GM21717 (cell line): ENCODE measurements around the gene NRG3.
"Not testable (repeated sequence)": the region's sequence is repeated elsewhere in the genome, so short reads cannot be mapped to it uniquely, and the experiment has no call there.

Experiments
- ATAC-seq: cut with Tn5 transposase; IDR thresholded peaks from one replicate; pipeline ENCODE4 v1.9.1; 2021; ENCODE audit warnings: mild to moderate bottlenecking, moderate library complexity; ENCODE audit not compliant: unreplicated experiment

NRG3 gene

GRCh38 chr10:82943142-82943541 is 1068.1 kb downstream of the NRG3 start:
- no peak for ATAC-seq

DNA sequence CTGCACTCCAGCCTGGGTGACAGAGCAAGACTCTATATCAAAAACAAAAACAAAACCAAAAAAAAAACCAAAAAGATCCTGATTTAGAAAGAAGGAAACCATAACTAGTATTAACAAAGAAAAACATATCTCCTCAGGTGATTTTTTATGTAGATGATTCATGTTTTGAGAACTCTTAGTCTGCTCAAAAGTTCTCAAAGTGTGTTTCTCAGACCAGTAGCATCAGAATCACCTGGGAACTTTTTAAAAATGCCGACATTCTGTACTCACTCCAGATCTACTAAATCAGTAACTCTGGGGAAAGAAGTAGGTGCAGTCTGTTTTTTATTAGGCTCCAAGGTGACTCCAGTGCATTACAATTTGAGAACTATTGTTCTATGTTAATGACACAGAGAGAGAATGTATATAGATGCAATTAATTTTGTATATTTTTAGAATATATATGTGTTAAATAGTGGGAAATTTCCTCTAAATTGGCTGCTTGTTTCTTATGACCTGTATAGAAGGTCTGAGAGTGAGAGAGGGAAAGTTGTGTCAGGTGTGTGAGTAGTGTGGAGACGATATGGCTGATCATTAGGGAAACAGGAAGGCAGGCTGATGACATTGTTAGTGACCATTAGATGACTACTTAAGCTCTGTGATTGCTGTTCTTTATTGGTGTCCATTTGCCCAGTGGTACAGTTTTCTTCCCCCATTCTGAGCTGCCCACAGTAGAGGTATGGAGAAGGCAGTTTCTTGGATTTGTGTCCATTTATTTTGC is 1075.0 kb downstream of the NRG3 start:
- no peak for ATAC-seq

- ATAC-seq = no peak
Observed at GRCh38 chr10:82953331-82953730, 1078.3 kb downstream of the NRG3 start.

GRCh38 chr10:82953909-82954308 is 1078.9 kb downstream of the NRG3 start:
- ATAC-seq = no peak

DNA sequence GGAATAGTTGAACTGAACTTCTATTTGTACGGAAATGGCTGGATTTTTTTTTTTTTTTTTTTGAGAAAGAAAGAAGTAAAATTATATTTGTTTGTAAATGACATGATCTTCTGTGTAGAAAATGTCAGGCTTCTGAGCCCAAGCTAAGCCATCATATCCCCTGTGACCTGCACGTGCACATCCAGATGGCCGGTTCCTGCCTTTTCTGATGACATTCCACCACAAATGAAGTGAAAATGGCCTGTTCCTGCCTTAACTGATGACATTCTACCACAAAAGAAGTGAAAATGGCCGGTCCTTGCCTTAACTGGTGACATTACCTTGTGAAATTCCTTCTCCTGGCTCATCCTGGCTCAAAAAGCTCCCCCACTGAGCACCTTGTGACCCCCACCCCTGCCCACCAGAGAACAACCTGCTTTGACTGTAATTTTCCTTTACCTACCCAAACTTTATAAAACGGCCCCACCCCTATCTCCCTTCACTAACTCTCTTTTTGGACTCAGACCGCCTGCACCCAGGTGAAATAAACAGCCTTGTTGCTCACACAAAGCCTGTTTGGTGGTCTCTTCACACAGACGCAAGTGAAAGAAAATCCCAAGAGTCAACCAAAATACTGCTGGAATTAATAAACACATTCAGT is 1085.5 kb downstream of the NRG3 start:
- not testable (repeated sequence) for ATAC-seq

GRCh38 chr10:82961864-82962263 is 1086.9 kb downstream of the NRG3 start:
- no peak for ATAC-seq

DNA sequence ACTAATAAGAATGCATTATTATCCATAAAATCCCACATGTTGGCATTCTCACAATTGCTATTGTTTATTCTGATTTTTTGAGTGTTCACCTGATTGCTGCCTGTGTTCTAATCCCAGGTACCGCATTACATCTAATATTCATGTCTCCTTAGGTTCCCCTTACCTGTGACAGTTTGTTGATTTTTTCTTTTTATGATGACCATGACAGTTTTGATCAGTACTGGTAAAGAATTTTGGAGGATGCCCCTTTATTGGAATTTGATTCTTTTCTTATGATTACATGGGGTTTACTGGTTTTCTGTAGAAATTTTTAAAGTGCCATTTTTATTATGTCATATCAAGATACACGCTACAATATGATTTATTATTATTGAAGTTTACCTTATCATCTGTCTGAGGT is 1091.1 kb downstream of the NRG3 start:
- ATAC-seq = no peak

- no peak for ATAC-seq
Observed at GRCh38 chr10:82968533-82968932, 1093.5 kb downstream of the NRG3 start.

DNA sequence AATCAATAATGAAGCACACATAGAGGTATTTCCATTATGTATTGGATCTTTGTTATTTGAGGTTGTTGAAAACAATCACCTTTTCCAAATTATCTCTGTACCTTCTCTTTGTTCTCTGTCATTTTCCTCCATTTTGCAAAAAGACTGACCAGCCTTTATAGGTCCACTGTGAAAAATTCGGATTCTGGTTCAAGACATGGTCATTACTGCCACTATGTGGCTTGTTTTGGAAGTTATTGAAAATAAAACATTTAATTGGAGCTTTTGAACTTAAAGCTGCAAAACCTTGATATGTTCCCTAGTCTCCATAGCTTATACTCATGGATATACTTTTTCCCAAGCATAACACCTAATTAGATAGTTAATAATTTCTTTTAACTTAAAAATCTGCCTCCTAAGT is 1094.4 kb downstream of the NRG3 start:
- ATAC-seq = no peak

DNA sequence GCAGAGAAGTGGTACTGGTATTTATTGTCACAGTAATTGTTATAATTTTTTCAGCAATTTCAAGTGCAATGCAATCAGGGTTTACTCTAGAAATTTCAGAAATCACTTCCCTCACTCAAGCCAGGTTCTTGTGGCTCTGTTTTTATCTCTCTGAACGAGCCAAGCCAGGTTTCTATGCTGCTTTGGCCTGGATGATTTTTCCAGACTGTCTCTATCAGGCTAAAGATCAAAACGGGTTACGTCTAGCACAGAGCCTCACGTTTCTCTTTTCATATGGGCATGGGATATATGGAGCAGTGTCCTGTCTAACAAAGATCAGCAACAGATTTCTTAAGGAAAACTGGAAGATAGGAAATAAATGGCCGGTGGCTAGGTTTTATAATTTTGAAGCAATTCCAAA is 1105.3 kb downstream of the NRG3 start:
- ATAC-seq = no peak

DNA sequence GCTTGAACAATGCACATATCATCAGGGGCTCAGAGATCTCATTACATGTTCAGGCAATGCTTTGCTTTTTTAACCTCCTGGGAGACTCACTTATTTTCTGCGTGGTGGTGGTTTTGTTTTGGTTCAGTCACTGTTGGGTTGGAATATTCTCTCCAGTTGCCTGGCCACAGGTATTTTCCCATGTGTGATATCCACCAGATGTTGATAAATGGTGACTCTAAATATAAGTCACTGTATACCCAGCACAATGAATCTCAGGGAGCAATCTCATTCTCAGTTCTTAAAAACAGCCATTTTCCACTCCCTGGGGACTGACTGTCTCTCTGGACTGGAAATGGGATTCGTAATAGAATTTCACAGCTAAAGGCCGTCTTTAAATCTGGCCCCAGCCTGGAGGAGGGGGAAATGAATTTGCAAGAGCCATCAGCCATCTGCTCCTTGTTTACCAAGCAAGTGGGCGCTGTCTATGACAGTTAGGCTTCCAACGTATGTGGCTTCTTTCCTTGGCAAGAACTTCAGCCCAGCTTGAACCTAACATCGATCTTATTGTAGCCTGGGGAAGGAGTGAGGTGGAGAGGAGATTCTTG is 1106.2 kb downstream of the NRG3 start:
- no peak for ATAC-seq

DNA sequence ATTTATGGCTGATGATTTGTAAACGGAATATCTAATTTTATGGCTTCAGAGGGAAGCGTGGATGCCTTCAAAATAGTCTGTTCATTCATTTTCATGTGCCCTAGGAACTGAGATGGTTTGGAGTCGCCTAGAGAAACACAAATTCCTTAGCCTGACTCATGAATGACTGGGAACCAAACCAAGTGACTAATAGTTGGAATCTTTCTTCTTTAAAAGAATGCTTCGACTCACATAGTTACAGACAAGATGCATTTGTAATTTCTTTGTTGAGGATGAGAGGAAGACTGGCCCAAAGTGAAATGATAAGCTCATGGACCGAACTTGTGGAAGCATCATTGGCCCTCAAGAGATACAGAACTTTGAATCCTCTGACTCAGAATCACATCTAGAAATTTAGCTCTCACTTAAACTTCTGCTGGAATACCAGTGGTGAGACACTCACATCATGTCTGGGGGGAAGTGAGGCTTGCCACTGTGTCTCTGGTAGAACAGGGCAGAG is 1107.2 kb downstream of the NRG3 start:
- ATAC-seq = no peak

GRCh38 chr10:82986216-82986615 is 1111.2 kb downstream of the NRG3 start:
- no peak for ATAC-seq

DNA sequence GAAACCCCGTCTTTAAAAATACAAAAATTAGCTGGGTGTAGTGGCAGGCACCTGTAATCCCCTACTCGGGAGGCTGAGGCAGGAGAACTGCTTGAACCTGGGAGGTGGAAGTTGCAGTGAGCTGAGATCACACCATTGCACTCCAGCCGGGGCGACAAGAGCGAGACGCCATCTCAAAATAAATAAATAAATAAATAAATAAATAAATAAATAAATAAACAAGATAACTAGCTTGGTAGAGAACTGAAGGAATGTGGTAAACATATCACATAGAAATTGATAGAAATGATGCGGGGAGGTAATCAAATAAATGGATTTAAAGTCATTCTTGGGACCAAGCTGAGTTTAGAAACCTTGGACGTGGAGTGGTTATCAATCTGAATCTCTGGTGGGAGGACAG is 1131.5 kb downstream of the NRG3 start:
- not testable (repeated sequence) for ATAC-seq

DNA sequence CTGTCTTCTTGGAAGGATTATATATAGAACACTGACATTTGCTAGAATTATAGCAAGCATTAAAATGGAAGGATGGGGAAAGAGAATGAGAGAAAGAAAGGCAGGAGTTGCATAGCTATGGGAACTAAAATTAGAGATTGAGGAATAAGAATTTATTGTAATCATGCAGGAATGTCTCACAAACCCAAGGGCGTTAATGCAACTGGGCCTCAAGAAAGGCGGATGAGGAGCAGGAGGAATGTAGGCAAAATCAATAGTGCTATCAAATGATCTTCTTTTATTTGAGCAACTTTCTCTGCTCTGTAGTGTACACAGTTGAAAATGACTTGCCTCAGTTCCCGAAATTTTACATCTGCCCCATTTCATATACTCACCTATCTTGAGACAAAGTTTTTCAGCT is 1132.5 kb downstream of the NRG3 start:
- ATAC-seq = no peak

DNA sequence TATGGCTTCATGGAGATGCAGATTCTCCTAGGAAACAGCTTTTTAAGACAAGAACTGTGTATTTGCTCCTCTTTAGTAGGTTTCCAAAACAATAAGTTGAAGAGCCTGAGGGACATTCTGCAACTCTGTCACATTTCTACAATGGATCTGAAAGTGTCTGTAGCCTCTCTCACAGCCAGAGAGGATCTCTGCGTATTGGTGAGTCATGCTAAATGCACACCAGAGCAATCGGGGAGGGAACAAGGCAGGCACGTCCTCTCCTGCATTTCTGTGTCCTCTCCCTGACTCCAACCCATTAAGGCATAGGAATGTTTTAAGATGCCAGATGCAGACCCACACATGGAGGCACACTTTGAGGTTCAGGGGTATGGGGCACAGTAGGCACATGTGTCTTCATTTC is 1137.9 kb downstream of the NRG3 start:
- no peak for ATAC-seq

DNA sequence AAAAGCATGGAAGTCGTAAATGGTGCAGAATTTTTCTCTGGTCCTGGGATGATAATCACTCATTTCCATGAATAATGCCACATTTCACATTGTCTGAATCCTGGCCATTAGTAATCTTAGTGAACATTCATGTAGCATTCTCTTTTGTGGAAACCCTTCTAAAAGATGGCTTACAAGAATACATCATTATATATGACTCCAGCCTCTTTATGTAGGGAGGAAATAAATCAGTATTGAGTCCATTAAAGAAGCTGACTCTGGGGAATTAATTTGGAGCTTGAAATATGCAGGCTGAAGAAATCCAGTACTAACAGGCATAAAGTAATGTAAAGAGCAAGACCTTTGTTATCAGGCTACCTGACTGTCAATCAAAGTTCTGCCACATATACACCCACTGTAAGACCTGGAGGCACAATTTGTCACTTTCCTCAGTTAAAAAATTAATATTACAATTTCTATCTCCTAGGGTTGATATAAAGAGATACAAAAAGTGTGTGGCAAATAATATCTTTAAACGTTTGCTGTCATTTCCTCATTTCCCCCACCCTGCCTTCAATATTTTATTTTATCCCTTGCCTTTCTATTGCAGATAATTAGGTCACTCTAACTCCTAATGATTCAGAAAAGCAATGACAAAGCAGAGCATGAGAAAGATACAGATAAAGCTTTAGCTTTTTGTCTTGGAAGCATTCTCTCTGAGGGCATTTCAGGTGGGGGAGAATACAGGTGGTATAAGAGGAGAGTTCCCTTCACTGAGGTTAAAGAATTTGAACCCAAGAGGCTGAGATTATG is 1142.3 kb downstream of the NRG3 start:
- no peak for ATAC-seq

GRCh38 chr10:83023662-83024061 is 1148.7 kb downstream of the NRG3 start:
- ATAC-seq = no peak
